ENCODE data around the gene SGCA.

The SGCA gene

DNA sequence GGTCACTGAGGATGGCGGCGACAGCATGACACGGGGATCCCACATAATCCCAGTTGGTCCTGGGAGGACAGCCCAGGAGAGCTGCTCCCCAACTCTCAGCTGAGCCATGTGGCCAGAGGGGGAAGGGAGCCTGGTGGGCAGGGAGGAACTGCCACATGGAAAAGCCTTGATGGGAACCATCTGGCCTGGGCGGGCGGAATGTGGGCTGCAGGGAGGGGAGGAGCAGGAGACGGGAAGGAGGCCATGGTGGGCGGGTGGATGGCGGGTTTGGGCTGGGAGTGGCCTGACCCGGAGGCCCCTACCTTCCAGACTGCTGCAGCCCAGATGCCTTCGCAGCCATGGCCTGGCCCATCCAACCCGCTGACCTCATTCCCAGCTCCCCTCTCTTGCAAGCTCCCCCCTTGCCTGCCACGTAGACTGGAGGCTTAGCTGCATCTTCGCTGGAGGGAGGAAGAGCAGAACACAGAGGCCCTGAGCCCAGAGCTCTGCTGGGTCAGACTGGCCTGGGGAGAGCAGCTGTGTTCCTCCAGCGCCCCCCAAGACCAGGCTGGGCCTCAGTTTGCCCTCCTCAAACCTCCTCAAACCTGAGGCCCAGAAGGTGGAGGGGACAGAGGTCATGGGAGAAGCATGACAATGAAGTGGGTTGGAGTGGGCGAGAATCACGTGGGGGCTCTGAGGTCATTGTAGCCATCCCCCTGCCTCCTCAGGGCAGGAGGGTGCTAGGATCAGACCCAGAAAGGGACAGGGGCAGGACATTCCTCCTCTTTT is 43.9 kb downstream of the SGCA start:
- DNase-seq (ENCODE audit: low spot score): no peak

DNA sequence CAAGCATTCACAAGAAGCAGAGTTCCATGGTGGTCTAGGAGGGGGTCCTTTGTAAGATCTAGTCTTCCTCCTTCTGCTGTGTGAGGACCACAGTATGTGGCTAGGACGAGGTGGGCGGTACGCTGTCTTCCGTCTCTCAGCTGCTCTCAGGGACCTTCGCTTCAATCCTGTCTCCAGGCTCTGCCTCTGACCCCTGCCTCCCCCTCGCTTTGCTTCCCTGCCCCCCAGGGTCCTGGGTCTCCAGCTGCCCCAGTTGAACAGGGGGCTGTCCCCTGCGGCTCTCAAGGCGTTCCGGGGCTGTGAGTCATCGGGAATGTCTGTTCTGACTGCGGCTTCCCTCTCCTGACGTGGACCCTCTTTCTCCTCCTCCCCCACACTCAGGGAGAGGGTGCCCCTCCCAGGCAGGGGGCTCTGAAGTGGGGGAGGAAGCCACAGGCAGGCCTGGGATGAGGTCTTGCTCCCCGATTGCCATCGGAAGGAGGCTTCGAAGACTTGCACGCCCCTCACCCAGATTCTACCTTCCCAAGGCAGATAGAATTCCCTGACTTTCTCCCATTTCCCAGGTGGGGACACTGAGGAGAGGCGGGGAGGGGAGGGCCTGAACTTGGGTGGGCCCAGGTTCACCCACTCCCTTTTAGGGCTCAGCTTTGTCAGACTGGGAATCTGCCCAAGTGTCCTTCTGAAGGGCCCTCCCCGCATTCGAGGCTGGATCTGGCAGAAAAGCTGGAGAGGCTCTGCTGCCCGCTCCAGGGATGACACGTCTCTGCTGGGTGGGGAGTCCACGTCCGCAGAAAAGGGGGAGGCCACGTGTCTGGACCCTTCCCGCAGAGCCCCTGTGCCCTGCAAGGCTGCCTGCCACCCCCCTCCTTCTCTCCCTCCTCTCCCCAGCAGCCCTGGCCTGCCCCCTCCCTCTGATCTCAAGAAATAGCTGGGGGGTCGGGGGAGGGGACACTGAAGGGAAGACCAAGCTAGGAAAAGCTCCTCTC is 44.7 kb downstream of the SGCA start:
- no peak for DNase-seq (ENCODE audit: low spot score)

DNA sequence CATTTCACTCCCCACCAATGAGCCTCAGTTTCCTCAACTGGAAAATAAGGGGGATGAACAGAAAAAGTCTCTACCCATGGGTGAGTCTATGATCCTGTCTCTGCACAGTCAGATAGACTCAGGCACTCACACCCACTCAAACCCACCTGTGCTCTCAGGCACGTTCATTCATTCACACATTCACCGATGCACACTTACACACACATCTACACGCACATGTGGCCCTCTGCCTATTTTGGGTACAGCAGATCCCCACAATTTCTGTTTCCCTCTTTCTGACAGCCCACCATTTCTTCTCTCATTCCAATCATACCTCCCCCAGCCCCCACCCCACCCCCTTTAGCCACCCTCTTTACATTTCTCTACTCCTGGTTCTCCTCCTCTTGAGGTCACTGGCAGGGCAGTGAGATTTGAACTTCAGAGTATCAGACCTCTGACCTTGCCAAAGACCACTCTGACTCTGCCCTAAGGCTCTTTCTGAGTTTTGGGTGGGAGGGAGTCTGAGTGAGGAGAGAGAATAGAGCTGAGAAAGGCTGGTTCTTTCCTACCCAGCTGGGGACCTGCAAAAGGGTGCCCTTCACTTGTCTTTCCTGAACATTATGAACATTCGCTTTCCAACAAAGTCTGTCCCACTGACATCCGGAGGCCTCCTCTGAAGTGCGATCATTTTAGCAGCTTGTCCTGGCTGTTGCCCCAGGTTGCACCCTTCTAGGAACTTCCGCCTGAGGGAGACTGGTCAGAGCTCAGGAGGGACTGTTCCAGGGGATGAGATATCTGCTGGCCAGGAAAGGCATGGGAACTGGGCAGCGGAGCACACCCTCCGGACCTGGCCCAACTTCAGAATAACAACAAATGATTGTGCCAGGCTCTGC is 45.7 kb downstream of the SGCA start:
- no peak for DNase-seq (ENCODE audit: low spot score)

DNA sequence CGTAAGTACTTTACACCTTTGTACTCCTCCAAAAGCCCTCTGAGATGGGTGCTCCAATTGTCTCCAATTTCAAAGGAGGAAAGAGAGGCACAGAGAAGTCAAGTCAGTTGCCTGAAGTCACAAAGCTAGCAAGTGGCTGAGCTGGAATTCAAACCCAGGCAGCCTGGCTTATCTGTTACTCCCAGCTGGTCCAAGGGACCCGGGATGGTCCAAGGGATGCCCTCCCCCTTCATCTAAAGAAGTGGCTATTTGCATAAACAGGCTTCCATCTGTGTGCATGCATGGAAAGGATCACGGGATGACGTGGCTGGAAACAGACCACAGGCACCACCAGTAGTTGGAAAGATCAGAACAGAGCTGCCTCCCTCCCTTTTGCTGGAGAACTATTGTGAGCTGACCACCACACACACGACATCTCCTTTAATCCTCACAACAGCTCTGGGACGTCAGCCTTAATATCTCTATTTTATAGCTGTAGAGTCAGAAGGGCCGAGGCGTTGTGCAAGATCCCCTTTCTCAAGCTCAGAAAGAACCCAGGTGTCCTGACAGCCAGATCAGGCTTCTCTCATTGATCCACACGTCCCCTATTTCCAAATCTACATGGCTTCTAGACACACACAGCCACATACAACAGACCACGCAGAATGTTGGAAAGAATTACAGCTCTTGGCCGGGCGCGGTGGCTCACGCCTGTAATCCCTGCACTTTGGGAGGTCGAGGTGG is 46.5 kb downstream of the SGCA start:
- DNase-seq (ENCODE audit: low spot score): no peak

DNA sequence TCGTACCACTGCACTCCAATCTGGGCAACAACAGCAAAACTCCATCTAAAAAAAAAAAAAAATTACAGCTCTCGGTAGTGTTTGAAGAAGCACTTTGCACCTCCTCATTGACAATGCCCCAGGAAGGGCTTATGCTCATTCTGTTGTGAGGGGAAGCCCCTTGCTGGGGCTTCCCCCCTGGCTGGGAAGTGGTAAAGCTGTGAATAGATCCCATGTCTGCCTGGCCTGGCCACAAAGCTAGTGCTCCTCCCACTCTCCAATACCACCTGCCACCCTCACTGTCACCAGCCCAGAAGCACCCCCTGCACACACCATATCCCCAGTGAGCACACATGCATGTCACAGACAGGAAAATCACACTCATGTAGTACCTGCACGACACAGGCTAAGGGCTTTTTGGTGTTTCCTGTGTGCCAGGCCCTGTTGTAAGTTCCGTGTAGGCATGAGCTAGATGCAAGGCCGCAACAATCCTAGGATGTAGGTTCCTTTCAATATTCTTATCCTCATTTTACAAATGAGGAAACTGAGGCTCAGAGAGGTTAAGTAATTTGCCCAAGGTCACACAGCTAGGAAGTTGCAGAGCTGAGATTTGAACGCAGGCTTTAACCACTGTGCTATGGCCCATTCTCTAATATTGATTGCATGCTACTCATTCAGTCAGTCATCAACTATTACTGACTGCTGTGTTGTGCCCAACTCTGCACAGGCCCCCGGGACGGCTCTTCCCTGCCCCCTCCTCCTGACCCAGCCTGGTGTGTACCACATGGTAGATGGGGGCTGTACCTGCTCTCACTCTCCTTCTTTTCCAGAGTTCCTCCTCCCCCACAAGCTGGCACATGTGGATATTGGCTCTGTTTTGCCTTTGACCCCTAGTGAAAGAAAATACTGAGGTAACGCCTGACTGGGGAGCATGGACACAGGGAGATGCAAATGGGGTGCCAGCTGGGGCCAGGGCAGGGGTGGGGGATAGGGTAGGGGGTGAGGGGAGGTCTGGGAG is 47.5 kb downstream of the SGCA start:
- DNase-seq (ENCODE audit: low spot score): peak; percentile 13

DNA sequence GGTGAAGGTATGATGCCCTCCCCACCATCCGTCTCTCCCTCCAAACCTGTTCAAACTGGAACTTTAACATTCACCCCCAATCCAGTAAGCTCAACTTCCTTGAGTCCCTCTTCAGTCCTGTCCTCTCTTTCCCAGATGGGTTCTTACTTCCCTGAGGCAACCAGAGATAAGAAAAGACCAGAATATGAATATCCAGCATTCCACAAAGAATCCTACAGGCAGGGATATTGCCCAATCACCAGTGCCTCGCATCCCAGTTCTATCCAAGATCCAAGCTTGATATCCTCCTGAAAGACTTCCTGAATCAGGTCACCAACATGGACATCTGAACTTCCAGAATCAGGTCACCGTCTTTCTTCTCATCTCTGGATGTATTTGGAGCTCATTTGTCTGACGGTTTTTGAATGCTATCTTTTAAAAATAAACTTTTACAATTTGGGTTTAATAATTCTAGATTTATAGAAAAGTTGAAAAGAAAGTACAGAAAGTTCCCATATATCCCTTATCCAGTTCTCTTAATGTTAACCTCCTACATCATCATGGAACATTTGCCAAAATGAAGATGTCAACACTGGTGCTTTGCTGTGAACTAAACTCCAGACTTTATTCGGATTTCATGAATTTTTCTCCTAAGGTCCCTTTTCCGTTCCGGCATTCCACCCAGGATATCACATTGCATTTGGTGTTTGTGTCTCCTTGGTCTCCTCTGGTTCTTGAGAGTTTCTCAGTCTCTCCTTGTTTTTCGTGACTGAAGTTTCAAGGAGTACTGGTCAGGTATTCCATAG is 49.4 kb downstream of the SGCA start:
- DNase-seq (ENCODE audit: low spot score): no peak

DNA sequence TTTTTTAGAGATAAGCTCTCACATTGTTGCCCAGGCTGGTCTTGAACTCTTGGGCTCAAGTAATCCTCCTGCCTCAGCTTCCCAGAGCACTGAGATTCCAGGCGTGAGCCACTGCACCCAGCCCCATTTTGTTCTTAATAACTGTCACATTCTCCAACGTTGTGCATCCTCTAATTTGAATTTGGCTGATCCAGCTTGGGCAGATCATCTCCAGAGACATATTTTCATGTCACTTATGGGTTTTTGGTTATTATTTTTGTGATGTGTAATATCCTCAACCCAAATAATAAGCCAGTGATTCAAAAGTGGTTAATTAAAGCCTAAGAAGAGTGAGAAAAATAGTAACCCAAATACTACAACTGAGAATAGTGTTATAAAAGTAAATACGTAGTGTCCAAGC is 51.8 kb downstream of the SGCA start:
- DNase-seq (ENCODE audit: low spot score): no peak

DNA sequence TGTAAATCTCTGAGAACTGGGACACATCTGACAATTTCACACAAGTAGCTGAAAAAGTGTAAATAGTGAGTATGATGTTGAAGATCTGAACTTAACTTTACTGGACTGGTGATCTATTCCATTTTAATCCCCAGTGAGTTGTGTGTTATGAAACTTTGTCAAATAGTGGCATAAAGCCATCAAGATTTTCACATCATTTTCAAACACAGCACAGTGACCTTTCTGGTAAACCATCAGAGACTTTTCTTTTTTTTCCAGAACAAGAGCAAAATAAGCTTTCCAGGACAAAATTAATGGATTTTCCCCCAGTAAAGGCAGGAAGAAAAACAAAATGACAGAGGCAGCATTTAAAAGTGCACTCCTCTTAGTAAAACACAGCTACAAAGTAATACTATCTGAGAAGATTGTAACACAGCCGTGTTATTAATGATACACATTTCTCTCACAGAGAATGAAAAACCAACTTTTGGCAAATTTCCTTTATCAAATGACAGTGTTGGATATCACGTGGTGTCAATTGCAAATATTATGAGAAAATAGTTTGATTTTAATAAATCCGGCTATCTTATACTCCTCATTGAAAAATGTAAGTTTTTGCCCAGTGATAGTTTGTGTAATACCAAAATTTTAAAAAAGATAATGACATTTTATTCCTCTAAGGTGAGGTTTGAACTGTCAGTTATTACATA is 52.4 kb downstream of the SGCA start:
- DNase-seq (ENCODE audit: low spot score): no peak

DNA sequence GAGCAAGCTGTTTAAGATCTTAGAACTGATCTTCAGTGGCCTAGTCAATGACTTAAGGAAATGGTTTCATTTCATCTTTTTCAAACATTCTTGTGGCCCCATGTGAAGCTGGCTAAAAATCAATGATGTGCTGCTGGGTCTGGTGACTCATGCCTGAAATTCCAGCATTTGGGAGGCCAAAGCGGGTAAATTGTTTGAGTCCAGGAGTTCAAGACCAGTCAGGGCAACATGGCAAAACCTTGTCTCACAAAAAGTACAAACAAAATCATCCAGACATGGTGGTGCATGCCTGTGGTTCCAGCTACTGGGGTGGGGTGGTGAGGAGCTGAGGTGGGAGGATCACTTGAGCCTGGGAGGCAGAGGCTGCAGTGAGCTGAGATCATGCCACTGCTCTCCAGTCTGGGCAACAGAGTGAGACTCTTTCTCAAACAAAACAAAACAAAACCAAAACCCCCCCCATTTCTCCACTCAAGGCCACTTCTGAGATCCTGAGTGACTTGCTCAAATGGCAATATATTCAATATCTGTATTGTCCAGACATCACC is 53.0 kb downstream of the SGCA start:
- DNase-seq (ENCODE audit: low spot score): no peak

DNA sequence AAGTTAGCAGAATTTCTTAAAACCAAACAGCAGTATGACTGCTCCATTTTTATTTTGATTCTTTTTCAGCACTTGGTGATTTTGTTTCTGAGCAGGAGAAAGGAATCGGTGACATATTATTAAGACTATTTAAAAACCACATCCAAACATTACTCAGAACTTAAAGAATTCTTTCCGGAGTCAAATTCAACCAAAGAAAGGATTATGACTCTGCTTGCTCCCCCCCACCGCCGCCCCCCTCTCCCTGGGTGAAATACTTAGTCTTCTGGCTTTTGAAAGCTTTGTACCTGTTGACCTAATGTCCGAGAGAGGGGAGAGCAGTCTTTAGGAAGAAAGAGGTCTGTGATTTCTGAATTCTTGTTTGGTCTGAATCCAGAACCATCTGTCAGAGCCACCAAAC is 53.5 kb downstream of the SGCA start:
- no peak for DNase-seq (ENCODE audit: low spot score)

DNA sequence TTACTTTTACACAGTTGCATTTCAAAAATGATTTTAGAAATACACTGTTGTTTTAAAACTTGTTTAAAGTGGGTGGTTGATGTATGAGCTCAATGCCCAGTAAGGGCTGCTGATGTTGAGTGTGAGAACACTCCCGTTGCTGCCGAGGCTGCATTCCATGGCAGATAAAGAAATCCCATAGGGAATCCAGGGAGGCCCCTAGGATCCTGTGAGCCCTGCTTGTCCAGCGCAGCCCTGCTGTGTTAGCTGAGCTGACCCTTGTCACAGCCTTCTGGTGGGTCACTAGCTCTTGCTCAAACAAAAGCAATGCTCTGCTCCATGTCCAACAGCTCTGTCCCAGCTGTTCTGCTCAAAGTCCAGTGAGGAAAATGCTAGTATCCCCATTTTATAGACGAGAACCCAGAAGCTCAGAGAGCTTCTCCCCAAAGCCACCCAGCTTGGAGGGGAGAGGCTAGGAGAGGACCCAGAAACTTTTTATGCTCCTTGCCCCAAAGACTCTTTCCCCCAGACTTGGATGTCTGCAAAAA is 54.2 kb downstream of the SGCA start:
- no peak for DNase-seq (ENCODE audit: low spot score)

DNA sequence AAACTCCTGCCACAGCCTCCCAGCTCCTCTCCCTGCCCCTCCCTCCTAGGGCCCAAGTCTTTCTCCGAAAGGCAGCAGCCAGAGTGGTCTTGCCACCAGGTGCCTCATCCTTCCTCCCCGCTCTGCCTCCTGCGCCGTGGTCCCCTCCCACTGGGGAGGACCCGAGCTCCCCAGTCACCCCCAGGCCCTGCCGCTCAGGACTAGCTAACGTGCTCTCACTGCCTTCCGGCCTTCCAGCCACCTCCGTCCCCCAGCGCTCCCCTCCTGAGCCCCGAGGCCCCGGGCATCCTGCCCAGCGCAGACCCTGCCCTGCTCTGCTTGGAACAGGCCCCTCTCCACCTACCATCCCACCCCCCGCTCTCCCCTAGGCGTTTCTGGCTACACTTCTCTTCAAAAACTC is 55.0 kb downstream of the SGCA start:
- DNase-seq (ENCODE audit: low spot score): no peak

DNA sequence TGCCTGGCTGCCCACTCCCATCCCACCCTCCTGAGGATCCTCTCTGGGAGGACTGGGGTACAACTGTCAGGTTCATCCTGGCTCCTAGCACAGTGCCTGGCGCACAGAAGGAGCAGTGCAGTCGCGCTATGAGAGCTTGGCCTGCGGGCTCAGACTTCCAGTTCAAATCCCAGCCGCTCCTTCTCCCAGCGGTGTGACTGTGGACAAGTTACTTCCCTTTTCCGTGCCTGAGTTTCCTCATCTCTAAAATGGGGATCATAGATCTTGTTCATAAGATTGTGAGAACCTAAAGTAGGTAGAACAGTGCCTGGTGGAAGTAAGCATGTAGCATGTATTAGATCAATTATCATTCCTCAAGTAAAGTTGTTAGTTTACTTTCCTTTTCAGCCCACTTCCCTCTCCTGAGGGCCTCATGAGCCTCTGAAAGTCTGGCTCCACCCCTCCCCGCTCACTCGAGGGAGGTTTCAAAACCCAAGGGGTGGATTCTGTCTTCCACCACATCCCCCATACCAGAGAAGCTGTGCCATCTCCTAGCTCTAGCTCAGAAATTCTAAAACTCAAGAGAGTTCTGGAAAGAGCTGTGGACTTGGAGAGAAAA is 55.6 kb downstream of the SGCA start:
- DNase-seq (ENCODE audit: low spot score): no peak

DNA sequence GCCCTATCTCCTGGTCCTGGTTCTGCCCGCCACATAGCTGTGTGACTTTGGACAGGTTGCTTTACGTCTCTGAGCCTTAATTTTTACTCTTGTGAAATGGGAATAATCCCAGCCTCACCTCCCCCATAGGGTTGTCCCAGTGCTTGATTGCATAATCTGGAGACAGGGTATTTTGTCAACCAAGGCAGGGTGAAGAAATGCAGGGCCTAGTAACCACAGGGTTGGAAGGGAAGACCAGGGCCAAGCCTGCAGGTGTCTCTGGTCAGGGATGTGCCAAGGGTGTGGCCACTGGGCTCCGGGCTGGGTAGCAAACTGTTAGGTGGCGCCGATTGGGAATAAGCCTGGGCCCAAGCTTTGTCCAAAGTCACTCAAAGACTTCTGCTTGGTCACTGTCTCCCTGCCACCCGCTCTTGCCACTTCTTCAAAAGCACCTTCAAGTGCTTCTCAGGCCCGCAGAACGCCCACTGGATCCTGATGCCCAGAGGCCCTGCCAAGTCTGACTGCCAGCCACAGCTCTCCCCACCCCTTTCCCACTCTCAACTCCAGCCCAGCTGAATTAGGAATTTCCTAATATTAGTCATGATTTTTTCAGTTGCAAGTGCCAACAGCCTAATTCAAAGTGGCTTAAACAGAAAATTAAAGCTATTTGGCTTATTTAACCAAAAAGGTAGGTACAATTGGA is 56.2 kb downstream of the SGCA start:
- DNase-seq (ENCODE audit: low spot score): no peak

DNA sequence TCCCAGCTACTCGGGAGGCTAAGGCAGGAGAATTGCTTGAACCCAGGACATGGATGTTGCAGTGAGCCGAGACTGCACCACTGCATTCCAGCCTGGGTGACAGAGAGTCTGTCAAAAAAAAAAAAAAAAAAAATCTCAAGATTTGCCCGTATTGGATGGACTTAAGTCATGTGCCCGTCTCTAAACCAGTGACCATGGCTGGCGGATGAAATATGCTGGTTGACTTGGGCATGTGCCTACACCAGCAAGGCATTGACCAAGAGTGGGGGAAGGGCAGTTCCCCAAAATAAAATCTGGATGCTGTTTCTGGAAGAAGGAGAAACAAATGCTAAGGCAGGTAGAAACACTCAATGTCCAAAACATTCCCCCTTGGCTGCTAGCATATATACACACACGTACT is 57.1 kb downstream of the SGCA start:
- DNase-seq (ENCODE audit: low spot score): no peak

All from CD4-positive, alpha-beta T cell treated with Interleukin-15 for 4 hours (primary cell).